NCI-H2081 (cell line): ENCODE data around the gene VASH2.
"Not testable (repeated sequence)": the region's sequence is repeated elsewhere in the genome, so short reads cannot be mapped to it uniquely, and the experiment has no call there.

Experiments
- DNase-seq, 2 experiments: peaks; one replicate each; lab custom pipeline; 2025; lab: John Stamatoyannopoulos, UW

Gene VASH2

GRCh38 chr1:212957546-212957945 lies 7.2 kb downstream of the VASH2 start:
- no peak for DNase-seq

DNA sequence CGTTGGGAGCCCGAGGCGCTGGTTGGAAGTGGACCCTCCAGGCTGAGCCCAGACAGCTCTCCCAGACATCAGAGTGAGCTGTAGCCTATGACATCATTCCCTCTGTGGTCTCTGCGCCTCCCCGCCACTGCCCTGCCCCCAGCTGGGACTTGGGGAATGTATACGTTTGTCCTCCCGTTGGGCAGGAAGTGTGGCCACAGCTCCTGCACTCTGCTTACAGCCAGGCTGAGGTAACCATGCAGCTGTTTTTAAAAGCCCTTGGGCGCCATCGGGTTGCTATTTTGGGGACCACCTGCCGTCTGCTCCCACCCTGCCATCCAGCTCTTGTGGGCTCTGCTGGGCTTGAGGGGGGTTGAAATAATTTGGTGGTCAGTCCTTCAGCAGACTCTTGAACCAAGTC lies 7.8 kb downstream of the VASH2 start:
- no peak for DNase-seq

GRCh38 chr1:212959266-212960220 lies 9.2 kb downstream of the VASH2 start:
- no peak for DNase-seq

- DNase-seq = no peak
Observed at GRCh38 chr1:212960932-212961331, 10.6 kb downstream of the VASH2 start.

DNA sequence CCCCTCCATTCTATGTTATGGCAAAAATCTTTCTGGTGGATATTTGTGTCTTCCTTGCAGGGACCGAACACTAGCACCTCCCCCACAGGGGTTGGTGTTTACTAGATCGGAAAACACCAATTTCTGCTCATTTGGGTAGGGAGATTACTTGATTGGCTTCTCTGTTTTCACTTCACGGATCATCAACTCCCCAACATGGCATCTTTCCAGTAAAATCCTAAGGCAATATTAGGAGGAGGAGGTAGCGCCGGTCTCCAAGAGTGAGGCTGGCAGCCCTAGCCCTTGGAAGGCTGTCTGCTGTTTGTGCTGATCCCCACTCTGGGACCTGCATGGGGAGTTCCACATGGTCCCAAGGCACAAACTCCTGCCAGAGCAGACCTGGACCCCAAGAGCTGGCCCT lies 12.2 kb downstream of the VASH2 start:
- DNase-seq = peak; percentile 38 to 64

GRCh38 chr1:212964102-212964501 lies 13.8 kb downstream of the VASH2 start:
- no peak for DNase-seq

- not testable (repeated sequence) for DNase-seq
Observed at GRCh38 chr1:212964993-212965392, 14.7 kb downstream of the VASH2 start.

- no peak for DNase-seq
Observed at GRCh38 chr1:212966616-212967015, 16.3 kb downstream of the VASH2 start.

- DNase-seq = peak in 1 of 2 experiments; percentile 9
Observed at GRCh38 chr1:212967801-212968200, 17.5 kb downstream of the VASH2 start.

- no peak for DNase-seq
Observed at GRCh38 chr1:212968368-212968863, 18.1 kb downstream of the VASH2 start.

DNA sequence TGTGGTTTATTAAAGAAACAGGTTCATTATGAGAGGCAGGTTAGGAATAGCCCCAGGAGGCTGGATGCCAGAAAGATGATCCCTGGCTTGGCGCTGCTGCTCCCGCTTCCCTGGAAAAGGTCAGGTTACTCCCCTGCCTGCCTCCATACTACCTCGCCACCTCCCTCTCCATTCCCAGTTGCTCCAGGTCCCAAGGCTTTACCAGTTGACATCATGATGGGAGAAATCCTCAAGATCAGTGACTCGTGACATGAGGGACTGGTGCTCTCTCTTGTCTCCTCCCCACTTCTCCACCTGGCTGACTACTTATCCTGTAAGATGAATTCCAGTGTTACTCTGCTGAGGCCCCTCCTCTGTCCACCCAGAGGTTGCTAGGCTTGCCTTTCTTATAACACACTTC lies 19.7 kb downstream of the VASH2 start:
- DNase-seq = no peak

DNA sequence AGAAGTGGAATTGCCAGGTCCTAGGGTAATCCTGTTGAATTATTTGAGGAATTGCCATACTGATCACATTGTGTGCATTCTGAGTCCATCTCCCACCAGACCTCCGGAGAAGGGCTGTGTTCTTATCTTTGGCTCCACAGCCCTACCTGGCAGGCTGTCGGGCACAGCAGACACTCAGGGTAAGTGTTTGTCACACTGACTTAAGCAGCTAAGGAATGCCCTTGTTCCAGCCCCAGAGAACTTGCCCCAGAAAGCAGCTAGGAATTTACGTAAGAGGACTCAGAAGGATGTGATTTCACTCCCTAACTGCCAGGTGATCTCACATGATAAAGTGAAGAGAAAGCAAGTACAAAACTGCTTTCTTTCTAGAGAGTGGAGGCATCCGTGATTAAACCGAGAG lies 21.0 kb downstream of the VASH2 start:
- no peak for DNase-seq

DNA sequence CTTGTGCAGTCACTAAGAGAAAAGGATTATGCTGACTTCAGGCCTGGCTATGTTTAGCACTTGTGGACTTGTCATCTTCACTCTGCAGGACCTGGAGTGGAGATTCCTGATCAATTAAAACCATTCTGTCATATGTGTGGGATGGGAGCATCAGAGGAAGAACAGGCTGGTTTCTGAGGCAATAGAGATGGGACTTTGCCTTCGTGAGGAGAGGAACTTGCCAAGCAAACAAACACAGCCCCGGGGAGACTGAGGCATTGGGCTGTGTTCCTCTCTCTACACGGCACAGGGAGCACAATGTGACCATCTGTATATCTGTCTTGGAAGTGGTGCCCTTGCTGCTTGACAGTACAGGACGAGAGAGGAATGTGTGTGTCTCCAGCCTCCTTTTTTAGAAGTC lies 23.1 kb downstream of the VASH2 start:
- DNase-seq = no peak

DNA sequence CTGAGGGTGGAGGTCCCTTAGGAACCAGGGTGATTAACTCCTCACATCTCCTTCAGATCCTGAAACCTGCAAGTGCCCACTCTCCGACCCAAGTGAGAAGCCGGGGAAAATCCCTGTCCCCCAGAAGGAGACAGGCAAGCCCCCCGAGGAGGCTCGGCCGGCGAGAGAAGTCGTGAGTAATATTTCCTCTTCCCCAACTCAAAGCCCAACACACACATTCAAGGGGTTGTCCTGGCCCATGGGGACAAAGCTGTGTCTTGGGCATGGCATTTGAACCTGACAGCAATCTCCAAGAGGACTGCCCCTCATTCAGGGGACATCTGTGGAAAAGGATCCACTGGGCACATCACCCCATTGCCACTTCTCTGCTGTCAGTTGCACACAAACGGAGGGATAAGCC lies 23.6 kb downstream of the VASH2 start:
- DNase-seq = no peak

- no peak for DNase-seq
Observed at GRCh38 chr1:212974711-212975110, 24.4 kb downstream of the VASH2 start.

DNA sequence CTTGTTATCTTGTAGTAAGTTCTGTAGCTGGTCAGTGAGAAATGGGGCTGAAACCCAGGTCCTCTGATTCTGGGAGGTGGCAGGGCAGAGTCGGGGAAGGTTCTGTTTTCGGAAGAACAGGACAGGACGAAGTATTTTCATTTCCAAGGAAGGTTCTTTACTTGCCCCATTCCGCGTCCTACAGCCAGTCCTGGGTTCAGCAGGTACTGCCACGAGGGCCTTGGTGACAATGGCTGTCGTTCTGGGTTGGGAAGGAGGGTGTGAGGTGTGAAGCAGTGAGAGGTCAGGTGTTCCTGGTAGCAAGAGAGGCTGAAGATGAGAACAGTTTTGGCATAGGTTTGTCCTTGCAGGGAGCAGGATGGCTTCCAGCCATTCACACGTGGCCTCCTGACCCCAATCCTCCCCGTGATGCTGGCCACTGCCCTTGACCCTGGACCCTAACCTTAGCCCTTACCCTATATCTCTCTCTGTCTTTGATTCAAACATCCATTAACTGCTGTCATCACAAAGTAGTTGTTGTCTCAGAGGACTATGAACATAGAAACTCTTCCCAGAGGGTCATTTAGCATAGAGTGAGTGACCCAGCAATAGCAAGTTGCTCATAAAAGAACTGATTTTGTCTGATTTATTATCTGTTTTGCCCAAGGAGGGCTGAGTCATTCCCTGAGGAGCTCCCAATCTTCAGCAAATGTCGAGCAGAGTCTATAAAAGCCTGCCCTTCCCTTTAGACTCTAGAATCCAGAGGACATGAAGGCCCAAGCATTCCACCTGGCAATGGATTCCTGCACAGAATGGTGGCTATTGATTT lies 25.0 kb downstream of the VASH2 start:
- DNase-seq = no peak

- no peak for DNase-seq
Observed at GRCh38 chr1:212976586-212976985, 26.2 kb downstream of the VASH2 start.

DNA sequence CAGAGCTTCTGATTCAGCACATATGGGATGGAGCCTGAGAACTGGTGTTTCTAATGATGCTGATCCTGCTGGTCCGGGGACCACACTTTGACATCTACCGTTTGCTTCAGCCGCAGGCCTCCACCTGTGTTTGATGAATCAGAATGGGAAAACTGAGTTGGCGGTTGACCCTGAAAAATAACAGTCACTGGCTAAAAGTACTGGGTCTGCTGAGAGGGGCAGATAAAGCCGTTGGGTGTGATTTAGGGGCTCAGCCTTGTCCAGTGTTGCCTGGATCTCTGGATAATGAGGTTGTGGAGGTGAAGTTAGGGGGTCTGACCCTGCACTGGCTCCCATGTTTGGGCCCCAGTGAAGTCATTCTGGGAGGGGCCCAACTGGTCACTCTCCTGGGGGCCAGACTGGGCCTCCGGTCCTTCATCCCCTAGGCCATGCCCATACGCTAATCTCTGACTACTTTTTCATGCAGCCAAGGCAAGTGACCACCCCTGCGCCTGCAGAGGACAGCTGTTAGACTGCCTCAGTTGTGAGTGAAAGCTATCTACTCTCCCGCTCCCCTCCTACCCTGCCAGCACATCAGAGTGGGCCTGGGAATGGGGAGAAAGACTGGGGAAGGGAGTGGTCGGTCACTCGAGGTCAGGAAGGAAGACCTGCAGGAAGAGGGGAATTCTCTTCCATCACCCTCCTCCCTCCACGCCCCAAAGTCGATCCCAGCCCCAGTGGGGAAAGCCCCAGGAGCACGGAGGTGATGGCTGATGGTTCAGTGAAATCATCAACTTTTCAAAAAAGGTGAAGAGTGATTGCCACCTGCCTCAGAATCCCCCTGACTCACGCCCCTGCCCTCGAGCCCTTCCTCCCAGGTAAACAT lies 27.7 kb downstream of the VASH2 start:
- DNase-seq = no peak

DNA sequence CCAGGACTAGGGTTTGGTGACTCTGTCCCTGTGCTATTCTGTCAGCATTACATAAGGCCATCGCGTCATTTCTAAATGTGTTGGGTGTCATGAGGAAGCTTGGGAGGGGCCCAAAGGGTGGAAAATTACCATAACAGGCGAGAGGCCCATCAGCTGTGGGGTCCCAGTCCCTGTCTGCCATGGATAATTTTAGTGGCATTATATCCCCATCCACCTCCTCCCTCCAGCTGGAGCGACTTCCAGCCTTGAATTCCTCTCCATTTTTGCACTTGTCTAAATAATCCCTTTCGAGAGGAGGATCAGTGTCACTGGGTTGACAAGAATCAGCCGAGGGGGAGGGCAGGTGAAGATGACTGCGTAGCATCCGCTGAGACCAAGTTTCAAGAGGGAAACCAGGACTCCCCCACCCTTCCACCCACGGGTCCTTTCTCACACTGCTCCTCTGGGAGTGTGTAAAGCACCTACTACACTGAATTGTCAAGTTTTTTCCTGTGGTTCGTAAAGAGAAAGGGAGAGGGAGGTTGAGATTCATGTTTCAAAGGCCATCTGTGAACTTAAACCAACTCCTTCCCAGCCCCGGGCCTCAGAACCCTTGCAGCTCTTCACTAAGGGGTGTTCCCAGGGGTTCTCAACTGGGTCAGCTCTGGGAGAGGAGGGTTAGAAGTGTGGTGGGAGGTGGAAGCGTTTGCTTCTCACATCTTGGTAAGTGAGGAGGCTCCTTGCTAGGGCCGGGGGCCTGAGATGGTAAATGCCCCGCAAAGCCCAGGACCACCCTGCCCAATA lies 29.2 kb downstream of the VASH2 start:
- no peak for DNase-seq

- no peak for DNase-seq
Observed at GRCh38 chr1:212980123-212980785, 29.9 kb downstream of the VASH2 start.
